DOHH2 (cell line): Measurements from ENCODE around the gene CHKA.

Experiments
- H3F3A ChIP-seq: fragments of 200-600 bp; sonication (generic), shearing (Covaris generic); 2 replicates; pipeline ENCODE4 v1.6.0; 2016; ENCODE audit warnings: antibody characterized with exemption, mild to moderate bottlenecking; ENCODE audit not compliant: control insufficient read depth, insufficient read depth
- H3K27ac ChIP-seq: fragments of 200-600 bp; sonication (generic); 2 replicates; pipeline ENCODE4 v1.5.1; 2014; ENCODE audit warnings: low read depth, mild to moderate bottlenecking, low read length, moderate library complexity
- H3K27me3 ChIP-seq: fragments of 200-600 bp; sonication (generic); 2 replicates; pipeline ENCODE4 v1.6.1; 2014; ENCODE audit warnings: mild to moderate bottlenecking, low read length, mixed read lengths; ENCODE audit not compliant: control insufficient read depth
- H3K36me3 ChIP-seq: fragments of 200-600 bp; sonication (generic); 2 replicates; pipeline ENCODE4 v1.6.1; 2014; ENCODE audit warnings: mild to moderate bottlenecking, low read length, moderate library complexity, mixed read lengths; ENCODE audit not compliant: control insufficient read depth
- H3K4me1 ChIP-seq: fragments of 200-600 bp; sonication (generic); 2 replicates; pipeline ENCODE4 v1.6.1; 2014; ENCODE audit warnings: mild to moderate bottlenecking, low read length, mixed read lengths; ENCODE audit not compliant: control insufficient read depth
- H3K4me2 ChIP-seq: fragments of 200-600 bp; sonication (generic); 2 replicates; pipeline ENCODE4 v1.6.0; 2014; ENCODE audit warnings: mild to moderate bottlenecking, low read length, moderate library complexity
- H3K4me3 ChIP-seq: fragments of 200-600 bp; sonication (generic); 2 replicates; pipeline ENCODE4 v1.5.1; 2014; ENCODE audit warnings: mild to moderate bottlenecking, low read length, mixed read lengths
- H3K79me2 ChIP-seq: fragments of 200-600 bp; sonication (generic); 2 replicates; pipeline ENCODE4 v1.6.1; 2014; ENCODE audit warnings: mild to moderate bottlenecking, low read length, mixed read lengths; ENCODE audit not compliant: control insufficient read depth
- H3K9me2 ChIP-seq: fragments of 200-600 bp; sonication (generic); replicated peaks from 2 replicates; pipeline ENCODE4 v1.6.1; 2014; ENCODE audit warnings: mild to moderate bottlenecking, low read length, mixed read lengths; ENCODE audit not compliant: control insufficient read depth
- H3K9me3 ChIP-seq: fragments of 200-600 bp; sonication (generic); 2 replicates; pipeline ENCODE4 v1.6.1; 2014; ENCODE audit warnings: antibody characterized with exemption, low read length, mixed read lengths; ENCODE audit not compliant: control insufficient read depth, insufficient read depth
- H4K20me1 ChIP-seq: fragments of 200-600 bp; sonication (generic); 2 replicates; pipeline ENCODE4 v1.6.0; 2014; ENCODE audit warnings: low read depth, mild to moderate bottlenecking, antibody characterized with exemption, low read length, moderate library complexity; ENCODE audit not compliant: control insufficient read depth, insufficient read depth
- CTCF ChIP-seq: fragments of 200-600 bp; sonication (generic); IDR thresholded peaks from one replicate; pipeline ENCODE4 v1.5.1; 2014; ENCODE audit warnings: antibody characterized with exemption, mild to moderate bottlenecking, low read depth, low read length; ENCODE audit not compliant: poor library complexity, severe bottlenecking
- EZH2phosphoT487 ChIP-seq: fragments of 200-600 bp; sonication (generic); IDR thresholded peaks from 2 replicates; pipeline ENCODE4 v1.6.1; 2017; ENCODE audit warnings: borderline replicate concordance, mild to moderate bottlenecking, antibody characterized with exemption, low read length, moderate library complexity, mixed read lengths

CHKA gene

GRCh38 chr11:68040957-68041591 lies 80.1 kb downstream of the CHKA start:
- peak overlapping the region; percentile 88 for H3K4me3 ChIP-seq
- peaks cover 19% of the 10 kb centered on the region for H3K79me2 ChIP-seq
- H4K20me1 ChIP-seq, result no peaks in the 10 kb centered on the region
- H3K9me3 ChIP-seq, result no peaks in the 10 kb centered on the region
- TF ChIP-seq EZH2phosphoT487 (no peak), CTCF (no peak)
- peak overlapping the region; percentile 93 for H3K4me2 ChIP-seq
- peak overlapping the region; percentile 53 for H3K27ac ChIP-seq
- peaks cover 32% of the 10 kb centered on the region for H3K4me1 ChIP-seq
- peaks cover 8% of the 10 kb centered on the region for H3F3A ChIP-seq
- H3K27me3 ChIP-seq, result no peaks in the 10 kb centered on the region
- H3K36me3 ChIP-seq, result peaks cover 8% of the 10 kb centered on the region
- H3K9me2 ChIP-seq, result no peaks in the 10 kb centered on the region

- Histone ChIP-seq H4K20me1 (no peaks in the 10 kb centered on the region), H3K27ac (peak overlapping the region; percentile 53), H3K4me2 (peak overlapping the region; percentile 93), H3F3A (peaks cover 8% of the 10 kb centered on the region), H3K4me3 (peak overlapping the region; percentile 88), H3K27me3 (no peaks in the 10 kb centered on the region), H3K79me2 (peaks cover 19% of the 10 kb centered on the region), H3K4me1 (peaks cover 32% of the 10 kb centered on the region), H3K36me3 (peaks cover 6% of the 10 kb centered on the region), H3K9me3 (no peaks in the 10 kb centered on the region), H3K9me2 (no peaks in the 10 kb centered on the region)
- TF ChIP-seq EZH2phosphoT487 (no peak), CTCF (no peak)
Observed at GRCh38 chr11:68040101-68040956, 80.9 kb downstream of the CHKA start.

- Histone ChIP-seq H3K79me2 (peaks cover 19% of the 10 kb centered on the region), H4K20me1 (no peaks in the 10 kb centered on the region), H3K9me3 (no peaks in the 10 kb centered on the region), H3K4me3 (peak overlapping the region; percentile 88), H3F3A (peaks cover 8% of the 10 kb centered on the region), H3K27ac (peak overlapping the region; percentile 53), H3K4me2 (peak overlapping the region; percentile 93), H3K36me3 (peaks cover 6% of the 10 kb centered on the region), H3K27me3 (no peaks in the 10 kb centered on the region), H3K4me1 (peaks cover 32% of the 10 kb centered on the region), H3K9me2 (no peaks in the 10 kb centered on the region)
- no peak for TF ChIP-seq CTCF
- no peak for TF ChIP-seq EZH2phosphoT487
Observed at GRCh38 chr11:68039526-68040086, 81.6 kb downstream of the CHKA start.
